22Rv1 (cell line): ENCODE results near the gene CNST.

ENCODE experiments used
- H3K27ac ChIP-seq: fragments of 450-650 bp; 2 replicates; pipeline ENCODE4 v1.5.1; 2017
- ZFX ChIP-seq: fragments of 450-650 bp; IDR thresholded peaks from 2 replicates; pipeline ENCODE4 v1.6.1; 2017; ENCODE audit warnings: antibody characterized with exemption, borderline replicate concordance
- TF ChIP-seq, protein P1 (sequence below): fragments of 450-650 bp; IDR thresholded peaks from 2 replicates; pipeline ENCODE4 v1.5.1; 2017; ENCODE audit warnings: mild to moderate bottlenecking

CNST gene

DNA sequence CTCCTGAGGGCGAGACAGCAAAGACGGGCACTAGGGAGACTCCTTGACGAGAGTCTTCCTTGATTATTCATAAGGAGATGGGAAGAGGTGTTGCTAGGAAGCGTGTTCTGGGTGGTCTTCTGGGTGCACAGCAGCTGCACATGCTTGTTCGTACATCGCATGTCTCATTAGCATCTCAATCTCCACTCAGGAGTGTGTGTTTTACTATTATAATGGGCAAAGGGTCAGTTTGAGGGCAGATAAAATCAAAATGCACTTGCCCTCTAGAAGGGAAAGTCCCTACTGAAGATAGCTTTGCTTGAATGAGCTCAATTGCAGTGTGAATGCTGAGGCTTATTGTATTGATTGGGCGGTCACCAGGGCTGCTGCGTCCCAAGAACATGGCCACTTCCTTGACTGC, 107.8 kb downstream of the CNST start:
- TF ChIP-seq, protein P1, sequence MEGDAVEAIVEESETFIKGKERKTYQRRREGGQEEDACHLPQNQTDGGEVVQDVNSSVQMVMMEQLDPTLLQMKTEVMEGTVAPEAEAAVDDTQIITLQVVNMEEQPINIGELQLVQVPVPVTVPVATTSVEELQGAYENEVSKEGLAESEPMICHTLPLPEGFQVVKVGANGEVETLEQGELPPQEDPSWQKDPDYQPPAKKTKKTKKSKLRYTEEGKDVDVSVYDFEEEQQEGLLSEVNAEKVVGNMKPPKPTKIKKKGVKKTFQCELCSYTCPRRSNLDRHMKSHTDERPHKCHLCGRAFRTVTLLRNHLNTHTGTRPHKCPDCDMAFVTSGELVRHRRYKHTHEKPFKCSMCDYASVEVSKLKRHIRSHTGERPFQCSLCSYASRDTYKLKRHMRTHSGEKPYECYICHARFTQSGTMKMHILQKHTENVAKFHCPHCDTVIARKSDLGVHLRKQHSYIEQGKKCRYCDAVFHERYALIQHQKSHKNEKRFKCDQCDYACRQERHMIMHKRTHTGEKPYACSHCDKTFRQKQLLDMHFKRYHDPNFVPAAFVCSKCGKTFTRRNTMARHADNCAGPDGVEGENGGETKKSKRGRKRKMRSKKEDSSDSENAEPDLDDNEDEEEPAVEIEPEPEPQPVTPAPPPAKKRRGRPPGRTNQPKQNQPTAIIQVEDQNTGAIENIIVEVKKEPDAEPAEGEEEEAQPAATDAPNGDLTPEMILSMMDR, result no peak
- TF ChIP-seq ZFX, result no peak
- H3K27ac ChIP-seq, result no peak overlapping the region

DNA sequence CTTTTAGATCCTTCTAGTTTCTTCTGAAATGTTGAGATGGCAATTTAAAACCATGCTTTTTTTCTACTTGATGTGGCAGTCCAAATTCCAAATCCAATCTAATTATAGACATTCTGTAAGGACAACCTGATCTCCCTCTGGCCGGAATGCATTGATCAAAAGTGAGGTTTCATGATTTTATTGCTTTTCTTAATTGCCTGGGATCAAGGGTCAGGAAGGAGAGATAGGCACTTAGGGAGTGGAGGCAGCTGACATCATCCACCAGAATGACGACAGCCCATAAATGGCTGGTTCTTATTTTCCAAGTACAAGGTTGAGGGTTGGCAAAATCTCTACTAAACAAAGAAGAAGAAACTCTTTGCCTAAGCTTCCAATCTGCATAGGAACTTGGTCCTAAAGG, 111.6 kb downstream of the CNST start:
- H3K27ac ChIP-seq, result no peak overlapping the region
- no peak for TF ChIP-seq ZFX
- TF ChIP-seq, protein P1, result no peak

DNA sequence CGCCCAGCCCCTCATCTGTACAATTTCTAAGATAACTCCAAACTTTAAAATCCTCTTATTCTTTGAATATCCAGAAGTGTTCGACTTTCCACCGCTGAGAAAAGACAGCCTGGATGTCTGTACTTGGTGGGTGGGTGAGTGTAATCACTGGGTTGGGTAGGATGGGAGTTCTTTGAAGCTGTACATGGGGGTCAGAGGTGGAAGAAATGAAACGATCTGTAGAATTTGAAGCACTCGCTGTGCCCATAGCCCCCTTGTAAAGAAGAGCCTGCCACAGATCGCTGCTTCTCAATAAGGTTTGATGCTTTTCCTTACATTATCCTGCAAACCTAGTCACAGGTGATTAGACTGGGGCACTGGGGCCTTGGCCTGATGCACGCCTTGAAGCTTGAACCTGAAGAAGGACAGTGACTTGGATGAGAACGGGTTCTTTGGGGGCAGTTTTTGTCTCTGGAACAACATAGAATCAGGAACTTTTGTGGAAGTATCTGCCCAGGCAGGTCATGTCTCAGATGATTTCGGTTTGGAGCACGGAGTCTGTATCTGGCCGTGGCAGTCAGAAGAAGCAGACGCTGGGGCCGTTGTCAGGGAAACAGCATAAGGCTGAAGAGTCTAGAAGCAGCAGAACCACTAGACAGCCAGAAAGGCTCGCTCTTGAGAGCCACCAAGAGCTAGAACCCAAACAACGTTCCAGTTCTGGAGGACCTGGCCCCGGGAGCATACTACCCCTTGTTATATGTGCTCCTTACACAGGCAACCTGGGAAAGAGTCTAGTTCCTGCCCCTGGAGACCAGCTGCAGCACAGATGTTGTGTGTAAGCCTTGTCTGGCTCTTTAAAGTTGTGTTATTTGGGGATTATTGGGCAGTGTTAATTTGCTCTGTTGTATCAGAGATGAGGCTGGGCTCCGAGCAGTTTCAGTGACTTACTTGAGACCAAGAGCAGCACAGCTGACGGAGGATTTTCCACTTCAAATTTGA, 112.8 kb downstream of the CNST start:
- H3K27ac ChIP-seq, result no peak overlapping the region
- TF ChIP-seq, protein P1, result no peak
- TF ChIP-seq ZFX, result no peak

DNA sequence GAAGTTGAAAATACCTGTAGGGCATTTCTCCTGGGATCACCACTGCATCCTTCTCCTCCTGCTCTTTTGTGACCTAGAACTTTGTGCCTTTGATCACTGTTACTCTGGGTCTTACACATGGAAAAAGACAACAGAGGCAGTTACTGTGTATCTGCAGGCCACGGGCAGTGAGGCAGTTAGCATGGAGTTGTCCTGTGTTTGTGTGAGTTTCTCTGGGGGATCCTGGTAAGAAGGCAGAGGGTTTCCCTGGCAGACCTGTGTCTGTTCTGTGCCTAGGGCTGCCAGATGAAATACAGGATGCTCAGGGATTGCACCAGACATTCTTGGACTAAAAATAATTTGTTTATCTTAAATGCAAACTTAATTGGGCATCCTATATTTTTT, 113.5 kb downstream of the CNST start:
- no peak overlapping the region for H3K27ac ChIP-seq
- TF ChIP-seq, protein P1, result no peak
- no peak for TF ChIP-seq ZFX

DNA sequence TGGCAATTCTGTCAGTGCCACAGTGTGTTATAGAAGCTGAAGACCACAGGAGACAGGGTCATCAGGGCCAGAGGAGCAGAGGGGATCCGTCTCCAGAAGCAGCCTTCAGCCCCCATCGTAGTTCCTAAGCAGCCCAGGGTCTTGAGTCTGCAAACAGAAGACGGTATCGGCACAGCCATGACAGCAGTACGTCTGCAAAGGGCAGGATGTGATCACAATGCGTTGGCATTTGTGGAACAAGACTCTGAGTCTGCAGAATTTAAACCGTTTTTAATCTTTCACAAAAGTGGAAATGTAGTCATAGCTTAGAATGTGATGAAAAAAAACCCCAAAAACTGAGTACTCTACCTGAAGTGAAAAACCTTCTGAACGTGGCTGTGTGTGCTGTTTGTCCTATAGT, 113.9 kb downstream of the CNST start:
- no peak overlapping the region for H3K27ac ChIP-seq
- TF ChIP-seq, protein P1, result no peak
- no peak for TF ChIP-seq ZFX

DNA sequence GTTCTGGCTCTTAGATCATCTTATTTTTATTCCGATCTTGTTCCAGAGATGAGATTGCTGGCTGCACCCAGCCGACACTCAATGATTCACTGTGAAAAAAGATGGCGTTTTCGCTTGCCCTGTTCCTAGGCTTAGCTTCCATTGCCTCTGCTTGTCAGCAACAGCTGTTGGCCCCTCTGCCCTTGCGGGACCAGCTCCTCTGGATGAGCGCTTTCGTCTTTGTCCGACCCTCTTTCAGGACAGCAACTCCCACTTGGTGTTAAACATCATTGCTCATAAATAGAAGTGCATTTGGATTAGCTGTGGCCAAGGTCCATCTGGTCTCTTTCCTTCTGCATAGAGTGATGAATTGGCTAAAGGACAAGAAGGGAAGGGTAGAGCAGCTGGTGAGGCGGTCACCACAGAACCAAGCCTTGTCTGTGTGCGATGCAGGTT, 114.5 kb downstream of the CNST start:
- no peak overlapping the region for H3K27ac ChIP-seq
- TF ChIP-seq ZFX, result no peak
- TF ChIP-seq, protein P1, result no peak
